HG03457 (cell line): ENCODE measurements around the gene CDK8.

ENCODE experiments used
- ATAC-seq: cut with Tn5 transposase; IDR thresholded peaks from one replicate; pipeline ENCODE4 v1.9.1; 2021; ENCODE audit warnings: moderate number of reproducible peaks; ENCODE audit not compliant: unreplicated experiment

Gene CDK8

DNA sequence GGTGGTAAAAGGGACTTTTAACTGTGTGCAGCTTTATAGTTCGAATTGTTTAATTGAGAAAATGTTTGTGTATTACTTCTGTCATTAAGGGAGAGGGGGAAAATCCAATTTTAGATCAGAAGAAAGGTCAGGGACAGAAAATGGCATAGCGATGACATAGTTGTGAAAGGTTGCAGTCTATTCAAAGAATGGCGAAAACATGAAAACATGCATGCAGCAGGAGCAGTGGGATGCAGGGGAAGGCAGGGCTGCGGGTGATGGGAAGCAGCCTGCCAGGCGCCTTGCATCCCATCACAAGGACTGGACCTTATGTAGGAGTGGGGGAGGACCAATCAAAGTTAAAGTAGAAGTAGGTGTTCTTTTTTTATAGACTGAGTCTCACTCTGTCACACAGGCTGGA lies 125.9 kb downstream of the CDK8 start:
- no peak for ATAC-seq

GRCh38 chr13:26380930-26381329 lies 127.0 kb downstream of the CDK8 start:
- ATAC-seq, result no peak

- ATAC-seq, result no peak
Observed at GRCh38 chr13:26382366-26382765, 128.4 kb downstream of the CDK8 start.

DNA sequence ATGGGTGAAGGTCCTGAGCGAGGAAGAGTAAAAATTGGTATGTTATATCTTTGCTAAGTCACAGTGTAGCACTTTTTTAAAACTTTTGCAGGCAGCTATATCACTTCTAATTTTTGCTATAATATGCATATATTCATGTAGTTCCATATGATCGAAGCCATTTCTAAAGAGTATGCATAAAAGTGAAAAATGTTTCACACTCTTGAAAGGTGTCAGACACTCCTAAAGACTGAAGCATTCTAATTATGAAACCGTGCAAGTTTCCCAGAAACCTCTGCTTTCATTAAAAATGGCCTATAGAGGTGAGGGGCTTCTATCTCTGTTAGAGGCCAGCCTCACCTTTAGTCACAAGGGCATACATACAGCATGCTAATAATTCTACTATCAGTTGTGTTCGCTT lies 128.9 kb downstream of the CDK8 start:
- ATAC-seq, result no peak

GRCh38 chr13:26384587-26384986 lies 130.7 kb downstream of the CDK8 start:
- ATAC-seq, result no peak

DNA sequence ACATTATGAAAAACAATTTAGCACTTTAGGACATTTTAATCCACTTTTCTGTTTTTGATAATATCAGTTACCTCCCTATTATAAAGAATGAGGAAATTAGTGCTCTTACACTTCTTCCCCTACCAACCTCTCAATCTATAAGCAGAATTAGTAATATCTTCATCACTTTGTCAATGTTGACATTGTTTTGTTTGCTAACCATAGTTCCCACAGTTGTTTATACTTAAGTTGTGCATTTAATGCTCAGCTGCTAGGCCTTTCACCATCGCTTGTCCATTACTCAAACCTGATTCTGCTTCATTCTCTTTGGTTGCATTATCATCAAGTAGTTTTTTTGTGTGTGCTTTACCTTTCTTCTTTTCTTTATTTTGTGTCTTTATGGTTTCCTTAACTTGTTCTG lies 132.1 kb downstream of the CDK8 start:
- ATAC-seq, result no peak

GRCh38 chr13:26390203-26390602 lies 136.3 kb downstream of the CDK8 start:
- no peak for ATAC-seq

- ATAC-seq, result no peak
Observed at GRCh38 chr13:26400545-26400944, 146.6 kb downstream of the CDK8 start.

DNA sequence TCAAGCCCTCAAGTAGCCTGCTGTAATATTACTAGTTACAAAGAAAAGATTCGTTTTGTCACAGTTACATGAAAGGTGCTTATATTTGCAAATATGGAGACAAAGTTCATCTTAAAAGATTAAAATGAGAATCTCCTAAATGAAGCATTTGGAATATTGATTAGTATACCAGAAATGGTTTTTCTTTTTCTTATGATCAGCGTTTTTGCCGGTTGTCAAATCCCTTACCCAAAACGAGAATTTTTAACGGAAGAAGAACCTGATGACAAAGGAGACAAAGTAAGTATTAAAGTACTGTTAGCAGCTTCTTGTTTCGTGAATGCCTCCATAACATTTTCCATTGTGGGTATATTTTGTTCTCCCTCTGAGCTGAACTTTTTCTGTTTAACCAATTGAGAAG lies 147.1 kb downstream of the CDK8 start:
- no peak for ATAC-seq

GRCh38 chr13:26401578-26402021 lies 147.7 kb downstream of the CDK8 start:
- ATAC-seq, result no peak

DNA sequence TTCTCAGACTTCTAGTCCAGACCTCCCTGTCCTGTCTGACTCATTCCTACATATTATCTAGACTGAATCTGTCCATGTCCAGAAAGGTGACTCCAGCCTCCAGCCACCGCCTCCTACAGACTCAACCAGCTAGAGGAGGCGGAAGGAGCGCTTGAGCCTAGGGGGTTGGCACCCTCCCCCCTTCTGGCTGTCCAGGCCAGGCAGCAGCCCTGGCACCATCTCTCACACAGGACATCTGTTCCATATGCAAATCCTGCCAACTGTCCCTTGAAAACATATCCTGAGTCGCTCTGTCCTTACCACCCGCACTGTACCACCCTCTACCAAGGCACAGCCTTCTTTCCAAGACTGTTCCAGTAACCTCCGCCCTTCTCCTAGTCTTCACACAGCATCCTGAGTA lies 152.9 kb downstream of the CDK8 start:
- ATAC-seq, result no peak

GRCh38 chr13:26411206-26411605 lies 157.3 kb downstream of the CDK8 start:
- no peak for ATAC-seq

DNA sequence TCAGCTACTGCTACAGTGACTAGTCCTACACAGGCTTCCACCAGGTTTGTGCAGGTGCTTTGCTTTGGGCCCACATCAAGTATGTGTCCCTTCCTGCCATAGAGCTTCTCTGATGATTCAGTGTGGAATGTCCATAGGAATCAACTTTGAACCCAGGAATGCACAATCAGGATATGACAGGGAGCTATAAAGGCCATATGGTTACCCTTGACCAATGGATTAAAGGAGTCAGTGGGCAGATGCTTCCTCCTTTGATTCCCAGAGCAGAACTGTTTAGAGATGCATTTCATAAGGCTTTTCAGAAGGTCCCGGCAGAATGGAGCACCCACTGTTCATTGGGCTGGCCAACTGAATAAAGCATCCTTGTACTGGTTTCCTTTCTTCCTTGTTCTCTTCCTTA lies 158.3 kb downstream of the CDK8 start:
- no peak for ATAC-seq

DNA sequence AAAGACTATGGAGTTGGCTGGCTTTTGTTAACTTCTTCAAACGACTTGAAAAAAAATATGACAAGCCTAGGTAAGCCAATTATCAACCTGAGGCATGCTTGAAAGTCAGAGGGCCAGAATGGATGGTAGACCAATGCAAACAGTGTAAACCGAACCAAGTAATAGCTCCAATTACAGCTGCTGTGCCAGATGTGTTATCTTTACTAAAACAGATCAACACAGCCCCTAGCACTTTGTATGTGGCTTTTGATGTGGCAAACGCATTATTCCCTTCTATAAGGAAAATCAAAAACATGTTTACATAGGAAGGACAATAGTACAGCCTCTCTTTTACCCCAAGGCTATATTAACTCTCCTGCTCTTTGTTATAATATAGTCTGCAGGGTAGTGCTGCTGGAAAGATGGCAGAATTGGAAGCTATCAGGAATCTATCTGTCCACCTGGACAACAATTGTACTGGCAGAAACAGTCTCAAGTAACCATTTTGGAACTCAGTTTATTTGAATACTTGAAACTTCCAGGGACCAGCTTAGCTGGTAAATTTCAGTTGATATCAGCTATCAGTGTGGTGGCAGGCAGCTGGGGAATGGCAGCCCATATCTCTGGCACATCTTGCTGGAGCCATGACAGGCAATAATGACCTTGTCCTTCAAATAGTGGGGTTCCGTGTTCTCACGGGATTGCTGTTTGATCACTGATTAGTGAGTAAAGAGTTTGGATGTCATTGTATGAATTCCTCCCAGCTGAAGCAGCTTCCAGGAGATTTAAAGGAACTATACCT lies 159.2 kb downstream of the CDK8 start:
- ATAC-seq, result no peak

- no peak for ATAC-seq
Observed at GRCh38 chr13:26420282-26420960, 166.5 kb downstream of the CDK8 start.

DNA sequence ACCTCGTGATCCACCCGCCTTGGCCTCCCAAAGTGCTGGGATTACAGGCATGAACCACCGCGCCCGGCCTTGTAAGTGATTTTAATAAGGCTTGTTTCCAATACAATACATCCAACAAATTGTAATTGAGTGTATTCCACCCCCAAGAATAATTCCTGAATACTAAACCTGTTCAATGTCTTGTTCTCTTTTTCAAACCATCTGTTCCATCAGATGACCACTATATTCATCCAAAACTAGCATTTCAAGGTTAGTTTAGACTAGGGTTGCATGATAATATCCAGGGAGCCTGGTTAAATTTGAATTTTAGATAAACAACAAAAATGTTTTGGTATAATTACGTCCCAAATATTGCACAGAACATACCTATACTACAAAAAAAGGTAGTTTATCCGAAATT lies 168.1 kb downstream of the CDK8 start:
- ATAC-seq, result no peak

- no peak for ATAC-seq
Observed at GRCh38 chr13:26423629-26424028, 169.7 kb downstream of the CDK8 start.

GRCh38 chr13:26424181-26424580 lies 170.3 kb downstream of the CDK8 start:
- ATAC-seq, result no peak

GRCh38 chr13:26425443-26426358 lies 171.8 kb downstream of the CDK8 start:
- no peak for ATAC-seq

DNA sequence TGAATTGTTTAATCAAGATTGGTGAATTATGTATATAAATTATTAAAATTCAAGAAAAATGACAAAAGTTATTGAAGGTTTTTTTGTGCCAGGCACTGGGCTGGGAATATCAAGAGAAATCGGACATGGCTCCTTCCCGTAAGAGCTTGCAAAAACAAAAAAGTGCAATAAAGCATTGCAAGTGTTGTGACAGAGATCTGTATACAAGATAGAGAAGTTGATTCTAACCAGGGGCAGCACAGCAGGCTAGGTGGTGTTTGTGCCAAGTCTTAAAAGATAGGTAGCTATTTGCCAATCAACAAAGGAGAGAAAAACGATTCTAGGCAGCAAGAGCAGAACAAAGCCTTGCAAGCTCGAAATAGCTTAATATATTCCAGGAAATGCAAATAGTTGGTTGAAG lies 179.8 kb downstream of the CDK8 start:
- ATAC-seq, result no peak

DNA sequence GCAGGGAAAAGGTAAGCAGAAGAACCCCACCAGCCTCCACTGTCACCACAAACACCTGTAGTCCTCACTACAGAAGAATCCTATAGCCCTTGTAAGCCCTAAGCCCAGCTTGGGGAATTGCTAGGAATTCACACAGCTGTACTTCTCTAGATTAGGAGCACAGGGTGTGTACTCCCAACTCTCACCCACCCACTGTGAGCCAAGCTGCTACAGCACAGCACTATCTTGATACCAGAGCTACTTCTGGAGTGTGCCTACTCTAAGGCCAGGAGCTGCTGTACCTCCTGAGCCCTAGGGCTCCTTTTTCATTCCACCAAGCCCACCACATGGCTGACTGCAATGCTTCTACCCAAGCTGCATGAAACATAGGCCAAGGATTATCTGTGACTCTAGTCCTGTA lies 181.2 kb downstream of the CDK8 start:
- no peak for ATAC-seq

GRCh38 chr13:26435646-26436045 lies 181.7 kb downstream of the CDK8 start:
- ATAC-seq, result no peak
